Activated CD4-positive, alpha-beta T cell treated with anti-CD3 and anti-CD28 coated beads, Interleukin-2, amount 50 U/mL, for 1 hour (primary cell): ENCODE measurements around the gene OR6C70.
"Not testable (repeated sequence)": the region's sequence is repeated elsewhere in the genome, so short reads cannot be mapped to it uniquely, and the experiment has no call there.

ENCODE experiments used
- DNase-seq: peaks from one replicate; pipeline ENCODE4 v3.0.0-alpha.2; 2020

Gene OR6C70

GRCh38 chr12:55470088-55470829, at the start of gene OR6C70:
Gene OR6C70, minus strand, starts transcription at chr12:55470138. Its CDS starts 0 bp downstream, at chr12:55470138.
- DNase-seq, result no peak

GRCh38 chr12:55516391-55516790, 46.5 kb upstream of the OR6C70 start:
- DNase-seq, result no peak

- no peak for DNase-seq
These were observed 45.8 kb upstream of the OR6C70 start for GRCh38 chr12:55515696-55516095.

DNA sequence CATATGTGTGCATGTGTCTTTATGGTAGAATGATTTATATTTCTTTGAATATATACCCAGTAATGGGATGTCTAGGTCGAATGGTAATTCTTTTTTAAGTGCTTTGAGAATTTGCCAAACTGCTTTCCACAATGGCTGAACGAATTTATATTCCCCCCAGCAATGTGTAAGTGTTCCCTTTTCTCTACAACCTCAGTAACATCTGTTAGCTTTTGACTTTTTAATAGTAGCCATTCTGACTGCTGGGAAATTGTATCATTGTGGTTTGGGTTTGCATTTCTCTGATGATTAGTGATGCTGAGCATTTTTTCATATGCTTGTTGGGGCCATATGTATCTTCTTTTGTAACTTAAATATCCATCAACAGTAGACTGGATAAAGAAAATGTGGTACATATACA, 31.7 kb upstream of the OR6C70 start:
- no peak for DNase-seq

DNA sequence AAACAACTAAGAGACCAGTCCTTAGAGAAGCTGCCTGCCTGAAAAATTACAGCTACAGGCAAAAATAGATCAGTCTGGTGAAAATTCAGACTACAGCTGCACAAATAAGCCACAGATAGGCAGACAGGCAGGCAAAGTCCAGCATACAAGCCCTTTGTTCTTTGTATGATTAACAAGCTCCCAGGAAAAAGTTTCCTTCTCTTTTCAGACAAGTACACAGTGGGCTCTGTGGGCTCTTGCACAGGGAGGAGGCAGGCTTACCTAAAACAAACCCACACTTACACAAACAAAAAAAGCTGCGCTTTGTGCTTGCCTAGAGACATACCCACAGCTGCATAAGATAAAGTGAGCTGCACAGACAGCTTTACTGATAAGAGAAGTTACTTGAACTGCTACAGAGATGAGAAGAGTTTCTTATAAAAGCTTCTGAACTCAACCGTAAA, 29.9 kb upstream of the OR6C70 start:
- DNase-seq, result no peak

- DNase-seq, result no peak
These were observed 29.3 kb upstream of the OR6C70 start for GRCh38 chr12:55499231-55499630.

DNA sequence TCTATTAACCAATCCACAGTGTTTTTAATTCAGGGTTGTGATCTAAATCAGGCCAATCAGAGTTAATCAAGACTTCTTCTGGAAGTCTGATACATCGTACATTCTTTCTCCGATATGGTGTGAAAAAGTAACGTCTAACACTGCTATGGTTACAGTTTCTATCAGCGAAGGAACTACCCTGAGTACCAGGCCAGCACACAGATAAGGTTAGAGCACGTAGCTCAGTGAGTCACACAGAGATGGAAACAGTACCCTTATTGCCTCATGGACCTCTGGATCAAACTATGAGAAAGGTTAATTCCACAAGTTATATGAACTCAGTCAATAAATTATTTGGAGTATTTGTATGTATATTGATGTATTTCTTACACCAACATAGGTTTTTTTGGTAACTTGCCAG, 25.6 kb upstream of the OR6C70 start:
- DNase-seq, result no peak

DNA sequence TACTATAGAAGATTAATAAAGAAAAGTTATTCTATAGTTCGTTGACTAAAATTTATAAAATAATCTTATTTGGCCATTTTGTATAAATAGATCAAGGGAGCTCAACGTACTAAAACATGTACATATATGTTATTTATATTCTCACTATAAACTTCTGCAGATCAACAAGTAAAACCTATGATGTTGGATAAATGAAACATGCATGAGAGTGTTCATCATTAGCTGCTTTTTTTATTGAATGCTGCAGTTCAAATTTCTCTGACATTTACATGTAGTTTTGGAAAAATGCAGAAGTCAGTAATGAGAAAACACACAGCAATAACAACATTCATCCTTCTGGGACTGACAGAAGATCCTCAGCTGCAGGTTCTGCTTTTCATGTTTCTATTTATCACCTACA, 22.1 kb upstream of the OR6C70 start, which contains the start of gene OR6C68:
Gene OR6C68, plus strand, starts transcription at position 301 of the 400 bp plus-strand sequence. Its CDS starts 0 bp downstream, at position 301.
- no peak for DNase-seq

GRCh38 chr12:55484284-55484683, 14.3 kb upstream of the OR6C70 start:
- not testable (repeated sequence) for DNase-seq

GRCh38 chr12:55479136-55479535, 9.2 kb upstream of the OR6C70 start:
- not testable (repeated sequence) for DNase-seq

DNA sequence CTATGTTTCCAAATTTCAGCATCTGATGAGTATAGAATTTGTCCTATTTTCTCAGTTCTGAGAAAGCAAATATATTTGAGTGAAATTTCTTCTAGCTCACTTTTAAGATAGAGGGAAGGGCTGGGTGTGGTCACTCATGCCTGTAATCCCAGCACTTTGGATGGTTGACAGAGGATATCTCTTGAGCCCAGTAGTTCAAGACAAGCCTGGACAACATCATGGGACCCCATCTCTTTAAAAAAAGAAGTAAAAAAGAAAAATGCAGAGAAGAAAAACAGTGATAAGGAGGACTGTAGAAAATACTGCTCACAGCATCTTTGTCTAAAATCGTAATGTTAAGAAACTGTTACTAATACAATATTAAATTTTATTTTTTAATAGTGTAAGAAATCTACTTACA, 2.3 kb upstream of the OR6C70 start:
- no peak for DNase-seq

- no peak for DNase-seq
These were observed 647 bp downstream of the OR6C70 start for GRCh38 chr12:55469291-55469690.

DNA sequence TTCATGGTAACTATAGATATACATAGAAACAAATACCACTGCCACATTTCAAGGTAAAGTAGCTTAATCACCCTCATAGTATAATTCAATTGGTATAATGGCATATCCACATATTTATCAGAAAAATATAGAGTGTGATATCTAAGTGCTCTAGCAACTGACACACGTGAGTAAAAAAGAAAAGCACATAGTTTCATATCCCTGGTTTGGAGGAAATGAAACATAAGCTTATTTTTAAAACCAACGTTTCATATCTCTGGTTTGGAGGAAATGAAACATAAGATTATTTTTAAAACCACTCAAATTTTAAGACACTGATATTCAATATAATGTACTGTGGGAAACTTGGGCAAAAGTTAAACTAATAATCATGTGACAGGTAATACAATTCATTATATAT, 2.1 kb downstream of the OR6C70 start:
- DNase-seq, result no peak

DNA sequence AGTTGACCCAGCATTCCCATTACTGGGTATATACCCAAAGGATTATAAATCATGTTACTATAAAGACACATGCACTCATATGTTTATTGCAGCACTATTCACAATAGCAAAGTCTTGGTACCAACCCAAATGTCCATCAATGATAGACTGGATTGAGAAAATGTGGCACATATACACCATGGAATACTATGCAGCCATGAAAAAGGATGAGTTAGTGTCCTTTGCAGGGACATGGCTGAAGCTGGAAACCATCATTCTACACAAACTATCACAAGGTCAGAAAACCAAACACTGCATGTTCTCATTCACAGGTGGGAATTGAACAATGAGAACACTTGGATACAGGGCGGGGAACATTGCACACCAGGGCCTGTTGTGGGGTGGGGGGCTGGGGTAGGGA, 5.0 kb downstream of the OR6C70 start:
- DNase-seq, result not testable (repeated sequence)

DNA sequence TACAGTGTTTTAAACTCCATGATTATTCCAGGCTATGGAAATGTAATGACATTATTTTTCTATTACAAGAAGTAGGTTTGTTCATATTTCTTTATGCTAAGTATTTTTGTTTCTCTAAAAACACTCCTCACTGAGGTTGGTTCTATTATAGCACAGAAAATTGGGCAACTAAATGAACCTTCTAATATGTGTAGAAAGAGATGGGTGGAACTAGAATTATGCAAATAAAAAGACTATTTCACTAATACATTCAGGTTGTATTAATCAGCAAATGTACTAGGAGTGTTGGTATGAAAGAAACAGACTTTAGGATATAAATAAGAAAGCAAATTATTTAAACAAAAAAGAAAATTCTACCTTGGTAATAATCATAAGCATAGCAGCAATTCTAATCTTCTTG, 21.1 kb downstream of the OR6C70 start:
- no peak for DNase-seq

- no peak for DNase-seq
These were observed 23.6 kb downstream of the OR6C70 start for GRCh38 chr12:55446326-55446725.

DNA sequence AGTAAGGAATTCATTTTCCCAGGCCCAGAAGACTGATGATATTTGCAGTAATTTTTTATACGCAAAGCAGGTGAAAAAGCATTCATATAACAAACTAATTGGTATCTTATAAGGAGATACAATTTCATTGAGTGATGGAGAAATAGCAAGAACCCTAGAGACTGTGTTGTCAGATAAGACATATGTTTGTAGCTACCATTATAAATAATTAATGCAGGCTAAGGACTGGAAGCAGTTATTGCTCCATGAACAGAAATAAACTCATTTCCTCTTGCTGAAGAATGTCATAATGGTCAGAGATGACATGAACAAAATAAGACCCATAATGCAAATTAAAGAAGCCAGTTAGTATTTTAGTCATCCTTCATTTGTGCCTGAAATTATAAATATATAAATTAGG, 24.6 kb downstream of the OR6C70 start:
- no peak for DNase-seq

DNA sequence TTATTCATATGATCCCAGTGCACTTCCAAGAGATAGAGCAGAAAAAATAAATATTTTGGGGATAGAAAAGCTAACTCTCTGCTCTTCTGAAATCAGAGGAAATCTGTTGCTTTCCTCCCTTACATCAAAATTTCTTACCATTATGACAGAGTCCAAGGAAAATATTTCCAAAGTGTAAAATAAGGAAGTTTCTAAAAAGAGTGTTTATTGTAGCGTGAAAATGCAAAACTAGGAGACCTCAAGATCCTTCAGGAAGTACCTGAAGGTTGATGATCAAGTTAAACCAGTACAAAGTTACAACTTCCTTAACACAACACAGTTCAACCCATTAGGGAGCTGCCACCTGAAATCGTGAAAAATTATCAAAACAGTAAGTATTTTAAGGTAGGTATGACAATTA, 26.2 kb downstream of the OR6C70 start, which contains the start of gene OR6C2:
Gene OR6C2, plus strand, starts transcription at position 301 of the 400 bp plus-strand sequence. CDS start 8,138 bp downstream, outside the sequence.
- no peak for DNase-seq

DNA sequence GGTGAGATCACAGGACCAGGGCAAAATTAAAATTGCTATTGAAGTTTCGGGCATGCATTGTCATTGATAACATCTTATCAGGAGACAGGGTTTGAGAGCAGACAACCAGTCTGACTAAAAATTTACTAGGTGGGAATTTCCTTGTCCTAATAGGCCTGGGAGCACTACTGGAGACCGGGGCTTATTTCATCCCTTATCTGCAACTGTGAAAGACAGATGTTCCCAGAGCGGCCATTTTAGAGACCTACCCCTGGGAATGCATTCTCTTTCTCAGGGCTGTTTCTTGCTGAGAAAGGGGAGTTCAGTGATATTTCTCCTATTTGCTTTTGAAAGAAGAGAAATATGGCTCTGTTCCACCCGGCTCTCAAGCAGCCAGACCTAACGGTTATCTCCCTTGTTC, 28.7 kb downstream of the OR6C70 start:
- not testable (repeated sequence) for DNase-seq

DNA sequence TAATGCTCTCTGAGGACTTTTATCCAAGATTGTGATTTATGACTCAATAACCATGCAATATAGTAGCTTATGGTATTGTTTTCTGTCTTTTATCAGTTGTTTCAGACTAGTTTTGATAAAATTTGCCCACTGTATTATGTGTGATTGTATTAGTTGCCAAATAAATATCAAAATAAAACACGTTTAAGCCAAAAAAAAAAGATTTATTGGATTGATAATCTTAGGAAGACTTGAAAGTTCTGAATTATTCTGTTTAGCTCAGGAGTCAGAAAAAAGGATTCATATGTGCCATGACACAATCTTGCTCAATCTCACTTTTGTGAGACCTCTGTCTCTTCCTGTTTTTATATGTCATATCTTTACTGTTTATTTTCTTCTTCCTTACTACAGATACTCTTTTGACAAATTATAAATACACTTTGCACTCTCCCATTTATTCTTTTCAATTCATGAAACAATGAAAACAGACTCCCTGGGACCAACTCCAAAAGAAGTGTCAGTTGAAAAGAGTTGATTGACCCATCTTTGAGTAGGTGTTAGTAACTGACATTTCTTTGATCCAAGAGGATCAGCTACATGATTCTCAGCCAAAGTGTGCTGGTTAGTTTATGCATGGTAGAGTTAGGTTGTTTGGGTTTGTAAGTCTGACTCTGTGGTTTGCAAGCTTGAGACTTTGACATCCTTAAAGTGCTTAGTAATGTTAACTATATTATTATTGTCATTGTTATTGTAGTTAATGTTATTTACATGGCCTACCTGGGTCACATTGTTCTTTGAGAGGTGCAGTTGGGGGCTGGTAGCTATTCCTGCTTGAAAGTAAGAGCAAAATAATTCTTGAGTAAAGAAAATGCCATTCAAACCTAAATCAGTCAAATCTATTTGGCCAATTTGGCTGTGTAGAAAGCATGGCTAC, 41.4 kb downstream of the OR6C70 start:
- DNase-seq, result no peak

DNA sequence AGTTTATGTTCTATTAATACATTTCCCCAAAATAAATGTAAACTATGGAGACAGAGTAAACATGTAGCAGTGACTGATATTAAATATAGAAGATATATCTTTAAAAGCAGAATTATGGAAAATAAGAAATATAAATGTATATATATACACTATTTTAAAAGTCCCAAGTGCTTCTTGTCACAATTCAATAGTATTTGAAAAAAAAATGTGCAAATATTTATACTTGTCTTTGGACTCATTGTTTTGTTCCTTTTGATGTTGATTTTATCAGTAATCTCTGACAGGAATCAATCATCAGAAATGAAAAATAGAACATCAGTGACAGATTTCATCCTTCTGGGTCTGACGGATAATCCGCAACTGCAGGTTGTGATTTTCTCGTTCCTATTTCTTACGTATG, 44.0 kb downstream of the OR6C70 start, which contains the start of gene OR6C76:
Gene OR6C76, plus strand, starts transcription at position 301 of the 400 bp plus-strand sequence. Its CDS starts 0 bp downstream, at position 301.
- no peak for DNase-seq

- no peak for DNase-seq
These were observed 49.5 kb downstream of the OR6C70 start for GRCh38 chr12:55420307-55420962.
